H1 (cell line): Measurements from ENCODE around the gene SLC15A3. TPM values are rescaled to one million over a fixed set of nuclear protein-coding genes. Genes with fewer than 3 reads are reported as not detected.

ENCODE experiments used
- ASH2L ChIP-seq: fragments of 200-600, 300-600 bp; sonication (generic); IDR thresholded peaks from one replicate; pipeline ENCODE4 v1.7.1; 2017; ENCODE audit warnings: low read length
- CTBP2 ChIP-seq: IDR thresholded peaks from 2 replicates; pipeline ENCODE4 v1.7.0; 2011; ENCODE audit warnings: borderline replicate concordance, mild to moderate bottlenecking, moderate library complexity, mixed read lengths, low read length; ENCODE audit not compliant: insufficient read depth, insufficient read length
- E2F6 ChIP-seq: IDR thresholded peaks from 2 replicates; pipeline ENCODE4 v1.6.1; 2012; ENCODE audit warnings: inconsistent platforms
- KDM1A ChIP-seq: fragments of 200-600, 300-600 bp; sonication (generic); IDR thresholded peaks from 2 replicates; pipeline ENCODE4 v1.7.1; 2016; ENCODE audit warnings: mild to moderate bottlenecking, low read length, borderline replicate concordance
- SRF ChIP-seq: IDR thresholded peaks from 2 replicates; pipeline ENCODE4 v1.6.1; 2011; ENCODE audit warnings: mild to moderate bottlenecking, low read depth, low read length, moderate library complexity
- TAF1 ChIP-seq: IDR thresholded peaks from 2 replicates; pipeline ENCODE4 v1.6.1; 2011; ENCODE audit warnings: mild to moderate bottlenecking, low read depth, low read length
- TBP ChIP-seq: IDR thresholded peaks from 2 replicates; pipeline ENCODE4 v1.6.1; 2011; ENCODE audit warnings: low read depth, low read length, improper control_type of control experiment
- TCF12 ChIP-seq: IDR thresholded peaks from 2 replicates; pipeline ENCODE4 v1.6.1; 2011; ENCODE audit warnings: low read depth, mild to moderate bottlenecking, low read length
- USF2 ChIP-seq: IDR thresholded peaks from 2 replicates; pipeline ENCODE4 v1.6.1; 2011; ENCODE audit warnings: low read length, improper control_type of control experiment
- ZNF274 ChIP-seq: IDR thresholded peaks from 2 replicates; pipeline ENCODE4 v1.7.0; 2012; ENCODE audit warnings: low read length, borderline replicate concordance; ENCODE audit errors: extremely low read depth
- polyA plus RNA-seq, 7 experiments: library from polyadenylated mRNA; depleted of rRNA in 3 of 7; stranded (reverse) in 5 of 7; unstranded in 2 of 7; fragments of >200 nt in 5 of 7; fragments of 200-250 nt in 2 of 7; gene quantifications; 1 replicate in 5 of 7; 2 replicates in 1 of 7; 4 replicates in 1 of 7; pipeline versions ENCODE4 v1.2.1 to v1.2.3, GENCODE V29; 2011 to 2013; ENCODE audit warnings: missing spikeins in 2 of 7, mixed read lengths in 2 of 7
- total RNA-seq: library from RNA; stranded (reverse); fragmentation: NEBNext Ultra II Directional; extraction: Animal tissue kit (Norgen Biotek cat#: 25700); gene quantifications from 2 replicates; pipeline ENCODE4 v1.2.1, GENCODE V29; 2021

The SLC15A3 gene
- total and polyA plus RNA-seq, 2 of the 8 experiments (the other 6 are each of a cell fraction or from before 2014, with no cell fraction given), result 25.8 to 31.0 TPM

DNA sequence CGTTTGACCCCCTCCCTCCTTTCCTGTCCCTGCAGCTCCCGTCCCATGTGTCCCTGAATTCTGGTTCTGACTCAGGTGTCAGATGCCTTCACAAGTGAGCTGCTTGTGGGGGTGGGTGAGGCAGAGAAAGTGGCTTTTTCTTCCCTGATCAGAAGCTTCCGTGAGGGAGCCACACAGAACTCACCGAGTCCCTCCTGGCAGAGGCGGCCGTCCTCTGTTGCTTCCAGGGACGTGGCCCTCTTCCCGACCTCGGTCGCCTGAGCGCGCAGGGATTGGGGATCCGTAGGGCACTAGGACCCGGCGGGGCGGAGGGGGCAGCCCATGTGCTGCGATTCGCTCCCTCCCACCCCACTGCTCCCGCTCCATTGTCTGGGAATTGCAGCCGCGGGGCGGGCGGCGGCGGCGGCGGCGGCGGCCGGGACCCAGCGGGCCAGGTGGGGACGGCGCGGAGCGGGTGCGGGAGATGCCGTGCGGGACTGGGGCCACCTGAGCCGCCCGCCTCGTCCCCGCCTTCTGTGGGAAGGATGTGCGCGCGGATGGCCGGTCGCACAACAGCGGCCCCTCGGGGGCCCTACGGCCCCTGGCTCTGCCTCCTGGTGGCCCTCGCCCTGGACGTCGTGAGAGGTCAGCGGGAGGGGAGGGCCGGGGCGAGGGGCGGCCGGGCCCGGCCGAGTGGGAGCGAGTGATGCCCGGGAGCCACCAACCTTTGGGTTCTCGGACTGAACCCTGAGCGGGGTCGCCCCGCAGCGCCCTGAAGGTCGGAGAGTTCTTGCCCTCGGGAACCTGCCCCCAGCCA, 27.7 kb downstream of the SLC15A3 start, which contains the start of gene TMEM132A (continued):
- TF ChIP-seq TCF12 (peak; percentile 13; the same call in 1 of the 2 replicates), TAF1 (peak; percentile 25; the same call in 1 of the 2 replicates), TBP (no peak), KDM1A (no peak), ASH2L (peak; percentile 11), CTBP2 (no peak), SRF (no peak), E2F6 (peak; percentile 72), ZNF274 (no peak), USF2 (0 out of 2 replicates have a peak, but pooled peaks have one; percentile 14)
